GM12878 (cell line): ENCODE measurements around the gene TPGS1. TPM values are rescaled to one million over a fixed set of nuclear protein-coding genes. Genes with fewer than 3 reads are reported as not detected.

Experiments used
- BACH1 ChIP-seq: fragments of 450-650 bp; IDR thresholded peaks from 2 replicates; pipeline ENCODE4 v1.6.1; 2017; ENCODE audit warnings: mild to moderate bottlenecking, borderline replicate concordance
- CBFB ChIP-seq: IDR thresholded peaks from 2 replicates; pipeline ENCODE4 v1.6.1; 2016; ENCODE audit warnings: antibody characterized with exemption, low read depth
- CBX5 ChIP-seq: sonication (generic); IDR thresholded peaks from 2 replicates; pipeline ENCODE4 v1.6.1; 2016; ENCODE audit warnings: low read depth, moderate library complexity, mild to moderate bottlenecking, inconsistent platforms
- CREM ChIP-seq: IDR thresholded peaks from 2 replicates; pipeline ENCODE4 v1.6.1; 2014; ENCODE audit warnings: antibody characterized with exemption, low read depth
- GATAD2B ChIP-seq: fragments of 450-650 bp; conservative IDR thresholded peaks from 2 replicates; pipeline ENCODE4 v1.6.1; 2017; ENCODE audit warnings: low read depth, mild to moderate bottlenecking, moderate library complexity
- IKZF2 ChIP-seq, 2 experiments: fragments of 450-650 bp; IDR thresholded peaks; 2 replicates each; pipeline ENCODE4 v1.6.1; 2017; ENCODE audit warnings: mild to moderate bottlenecking in 2 of 2, moderate library complexity in 2 of 2
- IRF4 ChIP-seq: IDR thresholded peaks from 2 replicates; pipeline ENCODE4 v1.6.1; 2011; ENCODE audit warnings: low read depth, low read length
- KAT2A ChIP-seq: conservative IDR thresholded peaks from 2 replicates; pipeline ENCODE4 v1.6.1; 2011; ENCODE audit warnings: low read depth, low read length; ENCODE audit not compliant: control insufficient read depth
- NFYB ChIP-seq: IDR thresholded peaks from 2 replicates; pipeline ENCODE4 v1.6.1; 2011; ENCODE audit warnings: low read depth, mild to moderate bottlenecking, low read length, improper control_type of control experiment, moderate library complexity; ENCODE audit not compliant: insufficient read depth
- NR2C2 ChIP-seq: IDR thresholded peaks from 2 replicates; pipeline ENCODE4 v1.6.1; 2011; ENCODE audit warnings: borderline replicate concordance, low read depth; ENCODE audit not compliant: control insufficient read depth, insufficient read length
- RAD51 ChIP-seq: fragments of 450-650 bp; IDR thresholded peaks from 2 replicates; pipeline ENCODE4 v1.6.1; 2016; ENCODE audit warnings: moderate library complexity, mild to moderate bottlenecking, inconsistent platforms
- RCOR1 ChIP-seq: conservative IDR thresholded peaks from 2 replicates; pipeline ENCODE4 v1.6.1; 2012; ENCODE audit warnings: low read depth, low read length, improper control_type of control experiment
- RFX5 ChIP-seq: IDR thresholded peaks from 2 replicates; pipeline ENCODE4 v1.6.1; 2011; ENCODE audit warnings: low read depth, low read length, improper control_type of control experiment
- SIX5 ChIP-seq: IDR thresholded peaks from 2 replicates; pipeline ENCODE4 v1.6.1; 2011; ENCODE audit warnings: mild to moderate bottlenecking, low read depth, low read length, moderate library complexity; ENCODE audit not compliant: severe bottlenecking
- SRF ChIP-seq, 2 experiments: IDR thresholded peaks; 2 replicates each; pipeline ENCODE4 v1.6.1; 2011; ENCODE audit warnings: low read depth in 2 of 2, low read length in 2 of 2, mild to moderate bottlenecking in 1 of 2, moderate library complexity in 1 of 2
- STAT3 ChIP-seq: IDR thresholded peaks from 2 replicates; pipeline ENCODE4 v1.6.1; 2011; ENCODE audit warnings: low read depth, low read length, improper control_type of control experiment
- SUPT20H ChIP-seq: IDR thresholded peaks from 2 replicates; pipeline ENCODE4 v1.6.1; 2011; ENCODE audit warnings: low read depth, mild to moderate bottlenecking, low read length, moderate library complexity, borderline replicate concordance; ENCODE audit not compliant: control insufficient read depth
- TAF1 ChIP-seq: IDR thresholded peaks from 2 replicates; pipeline ENCODE4 v1.6.1; 2011; ENCODE audit warnings: mild to moderate bottlenecking, low read depth, low read length, borderline replicate concordance
- TCF3 ChIP-seq: IDR thresholded peaks from 2 replicates; pipeline ENCODE4 v1.6.1; 2012; ENCODE audit warnings: low read depth, mild to moderate bottlenecking, low read length, borderline replicate concordance; ENCODE audit not compliant: insufficient read depth
- YY1 ChIP-seq: IDR thresholded peaks from 2 replicates; pipeline ENCODE4 v1.6.1; 2011; ENCODE audit warnings: low read depth, mild to moderate bottlenecking, low read length
- ZBED1 ChIP-seq: IDR thresholded peaks from 2 replicates; pipeline ENCODE4 v1.6.1; 2016; ENCODE audit warnings: borderline replicate concordance
- ZZZ3 ChIP-seq: IDR thresholded peaks from 2 replicates; pipeline ENCODE4 v1.6.1; 2011; ENCODE audit warnings: low read depth; ENCODE audit not compliant: control insufficient read depth, insufficient read length
- polyA plus RNA-seq, 11 experiments: library from polyadenylated mRNA; depleted of rRNA in 4 of 11; unstranded in 6 of 11; stranded (reverse) in 5 of 11; fragments of >200 nt; fragmentation: Nextera tagmentation in 4 of 11; fragmentation: Illumina TruSeq in 1 of 11; extraction: Ambion mirVana in 4 of 11; extraction: Trizol in 1 of 11; gene quantifications; 1 replicate in 1 of 11; 2 replicates in 10 of 11; pipeline versions ENCODE4 v1.2.1 to v1.2.3, GENCODE V29; 2011 to 2016; ENCODE audit warnings: inconsistent platforms in 2 of 11, missing spikeins in 2 of 11, low read depth in 1 of 11
- total RNA-seq, 4 experiments: library from RNA; depleted of rRNA in 3 of 4; stranded (reverse); fragments of >200 nt in 3 of 4; fragmentation: Illumina TruSeq in 1 of 4; extraction: Trizol in 1 of 4; gene quantifications; 2 replicates each; pipeline versions ENCODE4 v1.2.1 to v1.2.3, GENCODE V29; 2013 to 2021
- TF ChIP-seq, protein P1 (sequence below): fragments of 450-650 bp; conservative IDR thresholded peaks from 2 replicates; pipeline ENCODE4 v1.6.1; 2017; ENCODE audit warnings: mild to moderate bottlenecking, moderate library complexity
- TF ChIP-seq, protein P2 (sequence below): fragments of 450-650 bp; IDR thresholded peaks from 2 replicates; pipeline ENCODE4 v1.6.1; 2014; ENCODE audit warnings: mild to moderate bottlenecking
- TF ChIP-seq, protein P3 (sequence below): fragments of 450-650 bp; IDR thresholded peaks from 2 replicates; pipeline ENCODE4 v1.6.1; 2018; ENCODE audit warnings: mild to moderate bottlenecking, low read depth, moderate library complexity; ENCODE audit not compliant: partially characterized antibody

The TPGS1 gene
- total and polyA plus RNA-seq, 10 of the 15 experiments (the other 5 are each of a cell fraction or from before 2014, with no cell fraction given): 0.24 to 24.7 (median 7.7) TPM; not detected in 2

DNA sequence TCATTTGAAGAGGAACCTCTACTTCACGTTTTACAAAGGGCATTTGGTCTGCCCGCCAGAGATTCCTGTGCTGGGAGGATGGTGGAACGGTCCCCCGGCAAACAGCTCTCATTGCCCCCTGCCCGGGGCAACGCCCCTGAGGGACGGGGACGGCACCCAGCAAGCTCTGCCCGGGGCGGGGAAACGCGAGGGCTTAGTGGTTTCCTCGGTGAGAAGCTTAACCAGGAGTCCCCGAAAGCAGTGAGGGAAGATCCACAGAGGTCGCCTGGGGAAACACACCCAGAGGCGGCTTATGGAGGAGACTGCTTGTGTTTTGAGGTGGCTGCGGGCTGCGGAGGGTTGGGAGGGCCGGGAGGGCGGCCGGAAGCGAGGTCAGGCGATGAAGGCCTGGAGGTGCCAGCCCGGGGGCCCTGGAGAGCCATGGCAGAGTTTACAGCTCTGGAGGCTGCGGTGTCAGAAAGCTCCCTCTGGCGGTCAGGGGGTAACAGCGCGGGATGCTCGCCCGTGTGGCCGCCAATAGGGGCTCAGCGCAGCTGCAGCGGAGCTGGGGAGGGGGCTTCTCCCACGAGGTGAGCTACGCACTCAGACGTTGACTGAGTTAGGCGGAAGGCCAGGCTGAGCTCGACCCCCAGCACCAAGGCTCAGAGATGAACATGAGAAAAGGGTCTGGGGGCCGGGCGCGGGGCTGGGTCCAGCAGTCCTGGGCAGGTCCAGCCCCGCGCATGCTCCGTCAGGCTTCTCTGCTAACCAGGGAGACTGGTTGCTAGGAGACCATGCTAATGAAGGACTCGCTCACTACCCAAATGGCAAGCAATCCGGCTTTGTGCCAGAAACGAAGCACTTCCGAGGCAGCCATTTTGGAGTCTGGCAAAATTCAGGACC lies 652 bp upstream of the TPGS1 start (continued):
- no peak for TF ChIP-seq CBX5
- peak; percentile 99 for TF ChIP-seq GATAD2B
- no peak for TF ChIP-seq KAT2A
- peak; percentile 56; the same call in 1 of the 2 replicates for TF ChIP-seq TCF3
- no peak for TF ChIP-seq NFYB
- TF ChIP-seq RAD51: no peak
- peak; percentile 81; the same call in 1 of the 2 replicates for TF ChIP-seq CBFB
- TF ChIP-seq, protein P1, sequence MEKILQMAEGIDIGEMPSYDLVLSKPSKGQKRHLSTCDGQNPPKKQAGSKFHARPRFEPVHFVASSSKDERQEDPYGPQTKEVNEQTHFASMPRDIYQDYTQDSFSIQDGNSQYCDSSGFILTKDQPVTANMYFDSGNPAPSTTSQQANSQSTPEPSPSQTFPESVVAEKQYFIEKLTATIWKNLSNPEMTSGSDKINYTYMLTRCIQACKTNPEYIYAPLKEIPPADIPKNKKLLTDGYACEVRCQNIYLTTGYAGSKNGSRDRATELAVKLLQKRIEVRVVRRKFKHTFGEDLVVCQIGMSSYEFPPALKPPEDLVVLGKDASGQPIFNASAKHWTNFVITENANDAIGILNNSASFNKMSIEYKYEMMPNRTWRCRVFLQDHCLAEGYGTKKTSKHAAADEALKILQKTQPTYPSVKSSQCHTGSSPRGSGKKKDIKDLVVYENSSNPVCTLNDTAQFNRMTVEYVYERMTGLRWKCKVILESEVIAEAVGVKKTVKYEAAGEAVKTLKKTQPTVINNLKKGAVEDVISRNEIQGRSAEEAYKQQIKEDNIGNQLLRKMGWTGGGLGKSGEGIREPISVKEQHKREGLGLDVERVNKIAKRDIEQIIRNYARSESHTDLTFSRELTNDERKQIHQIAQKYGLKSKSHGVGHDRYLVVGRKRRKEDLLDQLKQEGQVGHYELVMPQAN: peak; percentile 87
- no peak for TF ChIP-seq SUPT20H
- TF ChIP-seq IRF4: 0 out of 2 replicates have a peak, but pooled peaks have one; percentile 7
- TF ChIP-seq SRF (IDR thresholded peaks at IDR 0.05; ENCODE audit: low read depth in 2 of 2, low read length in 2 of 2): peak in 1 of 2 experiments; percentile 55; a peak in 1 of 4 replicates
- TF ChIP-seq STAT3: peak; percentile 46; the same call in 1 of the 2 replicates
- no peak for TF ChIP-seq NR2C2
- TF ChIP-seq BACH1: peak; percentile 84
- TF ChIP-seq CREM: peak; percentile 28; the same call in 1 of the 2 replicates
- no peak for TF ChIP-seq ZBED1
- TF ChIP-seq, protein P2, sequence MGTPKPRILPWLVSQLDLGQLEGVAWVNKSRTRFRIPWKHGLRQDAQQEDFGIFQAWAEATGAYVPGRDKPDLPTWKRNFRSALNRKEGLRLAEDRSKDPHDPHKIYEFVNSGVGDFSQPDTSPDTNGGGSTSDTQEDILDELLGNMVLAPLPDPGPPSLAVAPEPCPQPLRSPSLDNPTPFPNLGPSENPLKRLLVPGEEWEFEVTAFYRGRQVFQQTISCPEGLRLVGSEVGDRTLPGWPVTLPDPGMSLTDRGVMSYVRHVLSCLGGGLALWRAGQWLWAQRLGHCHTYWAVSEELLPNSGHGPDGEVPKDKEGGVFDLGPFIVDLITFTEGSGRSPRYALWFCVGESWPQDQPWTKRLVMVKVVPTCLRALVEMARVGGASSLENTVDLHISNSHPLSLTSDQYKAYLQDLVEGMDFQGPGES: no peak
- TF ChIP-seq, protein P3, sequence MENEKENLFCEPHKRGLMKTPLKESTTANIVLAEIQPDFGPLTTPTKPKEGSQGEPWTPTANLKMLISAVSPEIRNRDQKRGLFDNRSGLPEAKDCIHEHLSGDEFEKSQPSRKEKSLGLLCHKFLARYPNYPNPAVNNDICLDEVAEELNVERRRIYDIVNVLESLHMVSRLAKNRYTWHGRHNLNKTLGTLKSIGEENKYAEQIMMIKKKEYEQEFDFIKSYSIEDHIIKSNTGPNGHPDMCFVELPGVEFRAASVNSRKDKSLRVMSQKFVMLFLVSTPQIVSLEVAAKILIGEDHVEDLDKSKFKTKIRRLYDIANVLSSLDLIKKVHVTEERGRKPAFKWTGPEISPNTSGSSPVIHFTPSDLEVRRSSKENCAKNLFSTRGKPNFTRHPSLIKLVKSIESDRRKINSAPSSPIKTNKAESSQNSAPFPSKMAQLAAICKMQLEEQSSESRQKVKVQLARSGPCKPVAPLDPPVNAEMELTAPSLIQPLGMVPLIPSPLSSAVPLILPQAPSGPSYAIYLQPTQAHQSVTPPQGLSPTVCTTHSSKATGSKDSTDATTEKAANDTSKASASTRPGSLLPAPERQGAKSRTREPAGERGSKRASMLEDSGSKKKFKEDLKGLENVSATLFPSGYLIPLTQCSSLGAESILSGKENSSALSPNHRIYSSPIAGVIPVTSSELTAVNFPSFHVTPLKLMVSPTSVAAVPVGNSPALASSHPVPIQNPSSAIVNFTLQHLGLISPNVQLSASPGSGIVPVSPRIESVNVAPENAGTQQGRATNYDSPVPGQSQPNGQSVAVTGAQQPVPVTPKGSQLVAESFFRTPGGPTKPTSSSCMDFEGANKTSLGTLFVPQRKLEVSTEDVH: no peak
- 0 out of 2 replicates have a peak, but pooled peaks have one; percentile 30 for TF ChIP-seq RCOR1
- TF ChIP-seq ZZZ3: no peak
- peak; percentile 25; the same call in 1 of the 2 replicates for TF ChIP-seq TAF1
- TF ChIP-seq RFX5: 0 out of 2 replicates have a peak, but pooled peaks have one; percentile 4
- TF ChIP-seq IKZF2 (IDR thresholded peaks at IDR 0.05): 0 out of 4 replicates have a peak, but pooled peaks have one; percentile 7 to 30
- TF ChIP-seq YY1: no peak
- no peak for TF ChIP-seq SIX5
